ENCODE measurements around the gene SHC1. TPM values are rescaled to one million over a fixed set of nuclear protein-coding genes. Genes with fewer than 3 reads are reported as not detected.

The SHC1 gene
- total and polyA plus RNA-seq, 5 experiments from 2014 or later: 22.6 to 68.5 (median 27.4) TPM

DNA sequence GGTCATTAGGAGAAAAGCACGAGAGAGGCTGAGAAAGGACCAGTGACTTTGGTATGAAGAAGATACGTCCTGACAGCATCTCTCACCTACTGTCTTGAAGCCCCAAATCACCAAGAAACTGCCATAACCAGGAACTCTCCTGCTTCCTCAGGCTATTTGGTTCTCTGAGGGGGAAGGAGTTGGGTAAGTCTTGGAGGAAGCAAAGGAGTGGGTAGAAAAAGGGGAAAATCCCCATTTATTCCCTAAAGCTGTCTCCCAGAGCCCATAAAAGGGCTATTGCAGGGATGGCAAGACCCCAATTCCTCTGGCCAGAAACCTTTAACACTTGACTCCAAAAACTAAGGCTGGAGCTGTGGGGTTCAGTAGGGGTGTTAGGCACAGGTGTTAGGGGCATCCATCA is 12.5 kb downstream of the SHC1 start:
- no peak for DNase-seq
- no peak for ATAC-seq
- H3K4me3 Mint-ChIP-seq: peak overlapping the region in 2 of 10 donors; percentile 2 to 4
- no peaks in the 10 kb centered on the region for H3K27me3 Mint-ChIP-seq
- peak overlapping the region in 9 of 10 donors; percentile 18 to 100 (median 72) for H3K27ac Mint-ChIP-seq
- POLR2A ChIA-PET: interaction anchor here (3.1 to 7.4 kb wide), 3 partner anchors 14 to 53 kb away, joined by 10 to 85 read pairs (median 67); partner anchors contain the start of genes CKS1B and SHC1
- no peaks in the 10 kb centered on the region for H3K9me3 Mint-ChIP-seq
- peaks cover 28 to 77% (median 62%) of the 10 kb centered on the region in 4 donors for H3K4me1 Mint-ChIP-seq
- peaks cover 0 to 14% (median 3%) of the 10 kb centered on the region in 3 donors for H3K36me3 Mint-ChIP-seq

DNA sequence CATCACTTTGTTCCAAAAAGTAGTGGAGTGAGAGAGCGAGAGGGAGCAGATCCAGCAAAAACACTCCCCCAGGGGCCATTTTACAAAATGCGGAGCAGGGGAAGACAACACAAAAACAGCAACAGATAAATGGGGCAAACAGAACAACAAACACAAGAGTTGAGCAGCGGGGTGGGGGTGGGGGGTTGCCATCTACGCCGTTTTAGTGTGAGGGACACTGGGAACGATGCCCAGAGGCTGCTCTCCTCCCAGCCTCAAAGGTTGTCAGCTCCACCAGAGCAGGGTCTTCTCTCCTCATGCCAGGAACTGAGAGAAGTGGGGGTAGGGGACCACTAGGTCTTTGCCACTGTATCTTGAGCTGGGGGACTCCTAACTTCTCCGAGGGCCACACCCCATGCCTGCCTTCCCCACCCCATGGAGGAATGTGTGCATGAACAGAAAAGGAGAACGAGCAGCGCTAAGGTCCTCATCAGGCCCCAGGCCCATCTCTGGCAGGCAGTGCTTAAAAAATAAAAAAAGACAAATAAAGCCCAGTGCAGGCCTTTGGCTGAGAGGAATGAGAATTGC is 13.4 kb downstream of the SHC1 start:
- no peak for DNase-seq
- H3K27me3 Mint-ChIP-seq: no peaks in the 10 kb centered on the region
- H3K4me1 Mint-ChIP-seq: peaks cover 35 to 78% (median 62%) of the 10 kb centered on the region in 4 donors
- peak overlapping the region in 7 of 10 donors; percentile 20 to 62 (median 36) for H3K4me3 Mint-ChIP-seq
- peak overlapping the region; percentile 53 to 100 (median 99) for H3K27ac Mint-ChIP-seq
- ATAC-seq: no peak
- no peaks in the 10 kb centered on the region for H3K9me3 Mint-ChIP-seq
- POLR2A ChIA-PET: interaction anchor here (0.7 to 7.9 kb wide), 7 partner anchors 10 to 59 kb away, joined by 3 to 87 read pairs (median 25); partner anchors contain the start of genes CKS1B, PMVK and SHC1
- peaks cover 0 to 14% (median 3%) of the 10 kb centered on the region in 3 donors for H3K36me3 Mint-ChIP-seq

DNA sequence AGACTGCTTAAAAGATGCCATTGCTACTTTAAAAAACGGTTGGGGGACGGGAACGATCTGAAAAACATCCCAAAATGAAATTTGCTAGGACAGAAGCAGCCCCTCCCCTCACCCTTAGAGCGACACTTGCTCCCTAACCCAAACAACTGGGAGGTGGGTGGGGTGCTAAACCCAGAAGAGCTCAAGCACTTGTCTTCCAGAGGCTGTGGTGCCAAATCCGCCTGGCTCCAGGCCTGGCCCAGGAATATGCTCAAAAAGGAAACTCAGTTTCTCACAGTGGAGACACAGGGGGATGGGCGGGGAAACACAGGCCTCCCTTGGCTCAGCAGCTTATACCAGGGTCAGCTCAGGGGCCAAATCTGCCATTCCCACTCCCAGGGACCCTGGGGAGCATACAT is 14.0 kb downstream of the SHC1 start:
- peaks cover 0 to 14% (median 3%) of the 10 kb centered on the region in 3 donors for H3K36me3 Mint-ChIP-seq

GRCh38 chr1:154955718-154956543 is 14.6 kb downstream of the SHC1 start, which contains the start of gene PBXIP1:
TSS of gene PBXIP1 (minus strand) at chr1:154956099. CDS start at chr1:154953721, 2,378 bp downstream.
- H3K27ac Mint-ChIP-seq: peak within 1 kb of the TSS; percentile 97 to 100 (median 100)
- peak; percentile 49 to 96 (median 88) for DNase-seq
- peak; percentile 41 to 50 for ATAC-seq
- H3K36me3 Mint-ChIP-seq: peaks cover 0 to 19% (median 3%) of the 10 kb centered on the region in 3 donors
- POLR2A ChIA-PET: interaction anchor here (0.6 to 7.9 kb wide), 21 partner anchors 11 to 965 kb away, joined by 3 to 87 read pairs (median 5); partner anchors contain the start of genes ADAM15, CKS1B, EFNA4 and FLAD1
- H3K9me3 Mint-ChIP-seq: no peaks in the 10 kb centered on the region
- H3K27me3 Mint-ChIP-seq: no peaks in the 10 kb centered on the region
- H3K4me1 Mint-ChIP-seq: peaks cover 39 to 86% (median 67%) of the 10 kb centered on the region in 4 donors
- H3K4me3 Mint-ChIP-seq: peak within 1 kb of the TSS; percentile 95 to 100 (median 98)

More for the DNA sequence above, 14.0 kb downstream of the SHC1 start:
- Mint-ChIP-seq H3K9me3 (no peaks in the 10 kb centered on the region), H3K27ac (peak overlapping the region; percentile 97 to 100 (median 100)), H3K27me3 (no peaks in the 10 kb centered on the region), H3K4me1 (peaks cover 39 to 83% (median 67%) of the 10 kb centered on the region in 4 donors), H3K4me3 (peak overlapping the region; percentile 95 to 100 (median 98))
- DNase-seq (no peak), ATAC-seq (no peak)
- POLR2A ChIA-PET: interaction anchor here (0.7 to 7.9 kb wide), 14 partner anchors 10 to 966 kb away, joined by 3 to 87 read pairs (median 8); partner anchors contain the start of genes ADAM15, CKS1B, EFNA4 and FLAD1

GRCh38 chr1:154955039-154955717 is 15.4 kb downstream of the SHC1 start:
- H3K36me3 Mint-ChIP-seq: peaks cover 0 to 26% (median 8%) of the 10 kb centered on the region in 3 donors
- H3K27me3 Mint-ChIP-seq: no peaks in the 10 kb centered on the region
- peak overlapping the region; percentile 97 to 100 (median 100) for H3K27ac Mint-ChIP-seq
- no peaks in the 10 kb centered on the region for H3K9me3 Mint-ChIP-seq
- peak; percentile 80 to 83 for ATAC-seq
- POLR2A ChIA-PET: interaction anchor here (0.7 to 7.9 kb wide), 21 partner anchors 12 to 964 kb away, joined by 3 to 87 read pairs (median 4); partner anchors contain the start of genes ADAM15, ADAR, CKS1B and EFNA4
- DNase-seq: peak; percentile 75 to 99 (median 94)
- peaks cover 40 to 86% (median 67%) of the 10 kb centered on the region in 4 donors for H3K4me1 Mint-ChIP-seq
- peak overlapping the region; percentile 95 to 100 (median 98) for H3K4me3 Mint-ChIP-seq

- ATAC-seq (no peak), DNase-seq (peak in 1 of 10 donors; percentile 22)
- Mint-ChIP-seq H3K4me3 (peak overlapping the region; percentile 95 to 100 (median 98)), H3K27me3 (no peaks in the 10 kb centered on the region), H3K4me1 (peaks cover 40 to 82% (median 65%) of the 10 kb centered on the region in 4 donors), H3K9me3 (no peaks in the 10 kb centered on the region), H3K27ac (peak overlapping the region; percentile 97 to 100 (median 100)), H3K36me3 (peaks cover 0 to 27% (median 8%) of the 10 kb centered on the region in 3 donors)
- POLR2A ChIA-PET: interaction anchor here (0.7 to 7.9 kb wide), 12 partner anchors 17 to 346 kb away, joined by 3 to 87 read pairs (median 8); partner anchors contain the start of genes ADAM15, ADAR, CKS1B and FLAD1
Measured at GRCh38 chr1:154954541-154954940, 16.0 kb downstream of the SHC1 start.

DNA sequence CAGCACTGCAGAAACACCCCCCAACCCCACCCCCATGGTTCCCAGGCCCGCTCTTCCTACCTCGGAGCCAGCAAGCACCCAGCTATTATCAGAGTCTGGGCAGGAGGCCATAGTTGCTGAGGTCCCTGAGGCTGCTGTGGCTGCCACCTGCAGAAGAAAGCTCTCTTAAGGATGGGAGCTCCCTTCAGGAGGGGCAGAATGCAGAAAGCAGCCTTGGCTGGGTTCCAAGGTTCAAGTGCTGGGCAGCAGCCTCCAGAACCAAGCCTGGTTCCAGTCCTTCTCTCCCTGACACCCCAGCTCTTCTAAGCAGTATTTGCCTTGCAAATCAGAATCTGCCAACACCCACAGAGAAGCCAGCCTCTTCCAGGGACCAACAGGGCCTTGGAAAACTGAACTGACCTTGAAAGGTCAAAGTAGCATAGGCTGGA is 16.9 kb downstream of the SHC1 start:
- no peak for DNase-seq
- H3K4me1 Mint-ChIP-seq: peaks cover 44 to 87% (median 70%) of the 10 kb centered on the region in 4 donors
- H3K27ac Mint-ChIP-seq: peak overlapping the region; percentile 97 to 100 (median 100)
- H3K4me3 Mint-ChIP-seq: peak overlapping the region; percentile 95 to 100 (median 98)
- H3K9me3 Mint-ChIP-seq: no peaks in the 10 kb centered on the region
- ATAC-seq: no peak
- POLR2A ChIA-PET: interaction anchor here (0.9 to 7.9 kb wide), 7 partner anchors 8 to 326 kb away, joined by 3 to 87 read pairs (median 7); partner anchors contain the start of genes CKS1B, PMVK, PYGO2 and SHC1
- peaks cover 0 to 31% (median 10%) of the 10 kb centered on the region in 3 donors for H3K36me3 Mint-ChIP-seq
- no peaks in the 10 kb centered on the region for H3K27me3 Mint-ChIP-seq

DNA sequence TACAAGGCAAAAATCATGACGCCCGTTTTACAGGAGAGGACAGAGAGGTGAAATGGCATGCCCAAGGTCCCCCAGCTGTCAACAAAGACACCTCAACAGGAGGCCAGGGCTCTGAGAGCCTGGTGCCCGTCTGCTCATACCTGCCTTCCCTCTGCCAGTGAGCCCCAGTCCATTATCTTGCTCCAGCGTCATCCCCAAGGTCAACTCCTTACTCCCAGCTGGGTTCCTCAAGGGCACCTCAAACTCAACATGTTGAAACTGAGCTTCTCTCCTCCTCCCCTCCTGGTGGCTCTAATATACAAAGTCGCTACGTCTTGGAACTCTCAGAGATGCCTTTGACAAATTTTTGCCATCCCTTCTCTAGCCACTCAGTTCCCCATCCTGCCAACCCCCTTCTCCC is 17.9 kb downstream of the SHC1 start:
- POLR2A ChIA-PET: interaction anchor here (0.6 to 7.9 kb wide), 11 partner anchors 7 to 65 kb away, joined by 3 to 87 read pairs (median 7); partner anchors contain the start of genes CKS1B, FLAD1, PMVK and PYGO2
- Mint-ChIP-seq H3K27me3 (no peaks in the 10 kb centered on the region), H3K9me3 (no peaks in the 10 kb centered on the region), H3K4me3 (peak overlapping the region; percentile 95 to 100 (median 98)), H3K27ac (peak overlapping the region; percentile 97 to 100 (median 100)), H3K36me3 (peaks cover 0 to 35% (median 13%) of the 10 kb centered on the region in 3 donors), H3K4me1 (peaks cover 45 to 84% (median 71%) of the 10 kb centered on the region in 4 donors)
- no peak for ATAC-seq
- no peak for DNase-seq

DNA sequence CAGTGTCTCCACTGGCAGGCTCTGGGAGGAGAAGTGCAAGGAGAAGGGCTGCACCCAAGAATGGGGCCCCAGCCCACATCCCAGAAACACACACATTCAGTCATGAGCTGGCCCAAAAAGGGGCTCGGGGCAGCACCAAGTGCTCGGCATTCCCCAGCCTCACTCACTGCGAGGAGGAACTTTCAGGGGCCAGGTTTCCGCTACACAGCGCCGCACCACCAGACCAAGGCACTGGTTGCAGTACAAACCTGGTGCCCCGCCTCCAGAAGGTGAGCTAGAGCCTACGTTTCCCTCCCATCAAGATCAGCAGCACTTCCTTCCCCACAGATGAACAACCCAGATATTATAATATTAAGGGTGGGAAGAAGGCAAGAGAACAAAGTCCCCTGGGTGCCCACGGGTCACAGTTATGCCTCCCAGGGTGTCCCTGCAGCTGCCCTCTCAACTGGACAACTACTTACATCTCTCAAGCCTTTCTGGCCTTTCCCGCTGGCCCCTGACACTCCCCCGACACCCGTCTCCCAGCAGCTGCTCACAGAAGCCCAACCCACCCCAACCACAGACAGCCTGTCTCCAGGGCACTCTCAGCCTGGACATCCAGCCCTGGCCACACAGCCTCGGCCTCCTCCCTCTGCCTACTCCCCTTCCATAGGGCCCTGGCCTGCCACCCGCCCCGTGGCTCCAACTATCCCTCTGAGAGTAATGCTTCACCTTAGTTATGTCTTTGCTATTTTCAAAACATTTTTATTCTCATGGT is 18.5 kb downstream of the SHC1 start:
- POLR2A ChIA-PET: interaction anchor here (0.6 to 7.9 kb wide), 11 partner anchors 8 to 283 kb away, joined by 3 to 87 read pairs (median 7); partner anchors contain the start of genes CKS1B, FLAD1, PMVK and PYGO2
- H3K9me3 Mint-ChIP-seq: no peaks in the 10 kb centered on the region
- ATAC-seq: peak; percentile 26 to 47
- no peaks in the 10 kb centered on the region for H3K27me3 Mint-ChIP-seq
- H3K27ac Mint-ChIP-seq: peak overlapping the region; percentile 97 to 100 (median 100)
- peaks cover 0 to 41% (median 13%) of the 10 kb centered on the region in 3 donors for H3K36me3 Mint-ChIP-seq
- peak in 9 of 10 donors; percentile 43 to 82 (median 71) for DNase-seq
- H3K4me3 Mint-ChIP-seq: peak overlapping the region; percentile 95 to 100 (median 98)
- peaks cover 45 to 78% (median 69%) of the 10 kb centered on the region in 4 donors for H3K4me1 Mint-ChIP-seq

- POLR2A ChIA-PET: interaction anchor here (0.5 to 2.4 kb wide), 6 partner anchors 8 to 163 kb away, joined by 3 to 18 read pairs (median 4); partner anchors contain the start of genes PMVK and PYGO2
- H3K27ac Mint-ChIP-seq: peak overlapping the region in 4 of 10 donors; percentile 40 to 92 (median 60)
- H3K36me3 Mint-ChIP-seq: peaks cover 0 to 71% (median 10%) of the 10 kb centered on the region in 3 donors
- no peaks in the 10 kb centered on the region for H3K9me3 Mint-ChIP-seq
- DNase-seq (no peak), ATAC-seq (no peak)
- H3K4me1 Mint-ChIP-seq: peaks cover 35 to 60% (median 56%) of the 10 kb centered on the region in 4 donors
- H3K4me3 Mint-ChIP-seq: no peak overlapping the region
- H3K27me3 Mint-ChIP-seq: no peaks in the 10 kb centered on the region
Measured at GRCh38 chr1:154948079-154948478, 22.5 kb downstream of the SHC1 start.

Data from naive thymus-derived CD8-positive, alpha-beta T cell (primary cell).